Umbilical cord (tissue), 2 donors: ENCODE measurements around the gene RBM20. TPM values are rescaled to one million over a fixed set of nuclear protein-coding genes. Genes with fewer than 3 reads are reported as not detected.
A peak's percentile ranks its signal among the peaks of the same experiment; 100 is the strongest.

Experiments used
- DNase-seq: peaks from one replicate; pipeline ENCODE4 v3.0.0-alpha.2; 2015; ENCODE audit warnings: low spot score
- total RNA-seq: library from RNA; depleted of rRNA; stranded (reverse); fragments of >200 nt; gene quantifications from one replicate; pipeline ENCODE4 v1.2.3, GENCODE V29; 2014; ENCODE audit warnings: low replicate concordance; ENCODE audit not compliant: insufficient read depth

Gene RBM20
- total RNA-seq, 1 donor from 2014 or later, result 2.2 TPM

DNA sequence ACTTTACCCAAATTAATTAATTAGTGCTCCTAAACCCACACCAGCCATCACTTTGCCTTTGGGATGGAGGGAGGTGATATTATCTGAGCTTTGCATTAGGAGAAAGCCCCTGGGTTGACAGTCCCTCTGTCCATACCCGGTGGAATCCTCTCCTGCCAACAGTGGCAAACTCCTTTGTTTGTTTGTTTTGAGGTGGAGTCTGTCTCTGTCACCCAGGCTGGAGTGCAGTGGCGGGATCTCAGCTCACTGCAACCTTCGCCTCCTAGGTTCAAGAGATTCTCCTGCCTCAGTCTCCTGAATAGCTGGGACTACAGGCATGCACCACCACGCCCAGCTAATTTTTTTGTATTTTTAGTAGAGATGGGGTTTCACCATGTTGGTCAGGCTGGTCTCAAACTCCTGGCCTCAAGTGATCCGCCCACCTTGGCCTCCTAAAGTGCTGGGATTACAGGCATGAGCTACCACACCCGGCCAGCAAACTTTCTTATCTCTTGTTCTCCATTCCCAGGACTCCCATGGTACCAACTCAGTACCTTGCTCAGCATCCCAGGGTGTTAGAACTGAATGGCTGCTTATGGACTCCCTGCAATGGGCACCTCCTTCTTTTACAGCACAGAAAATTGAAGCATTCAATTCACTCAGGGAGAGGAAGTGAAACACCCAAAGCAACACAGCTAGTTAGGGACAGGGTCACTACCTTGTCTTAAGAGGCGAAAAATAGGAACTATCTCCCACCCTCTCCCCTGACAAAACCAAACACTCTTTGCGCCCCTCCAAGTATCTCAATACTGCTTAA is 223.1 kb downstream of the RBM20 start:
- DNase-seq, result peak; percentile 56

DNA sequence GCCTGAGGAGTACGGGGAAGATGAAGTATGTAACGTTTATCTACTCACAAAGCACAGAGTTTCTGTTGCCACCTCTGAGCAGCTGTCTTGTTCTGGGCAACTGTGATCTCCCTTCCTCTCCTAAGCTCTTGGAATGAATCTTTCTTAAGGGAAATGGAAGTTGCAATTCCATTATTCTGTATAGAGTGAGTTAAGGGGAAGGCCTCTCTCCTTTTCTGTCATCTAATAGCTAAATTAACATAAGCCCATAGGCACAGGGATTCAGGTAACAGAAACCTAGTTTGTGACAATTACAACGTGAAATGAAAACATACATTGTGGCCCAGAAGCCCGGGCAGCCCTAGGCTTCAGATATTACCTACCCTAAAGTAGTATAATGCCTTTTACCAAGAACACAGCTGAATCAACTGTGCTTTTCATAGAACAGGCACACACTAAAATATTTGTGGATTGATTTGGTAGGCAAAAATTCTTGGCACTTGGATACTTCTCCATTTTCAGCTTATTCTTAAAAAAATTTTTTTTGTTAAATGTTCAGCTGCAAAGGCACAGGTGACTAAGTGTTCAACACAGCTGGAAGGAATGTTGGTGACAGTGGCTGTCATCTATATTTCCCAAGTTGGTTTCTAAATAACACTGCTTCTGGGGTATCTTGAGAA is 223.8 kb downstream of the RBM20 start:
- DNase-seq, result no peak

DNA sequence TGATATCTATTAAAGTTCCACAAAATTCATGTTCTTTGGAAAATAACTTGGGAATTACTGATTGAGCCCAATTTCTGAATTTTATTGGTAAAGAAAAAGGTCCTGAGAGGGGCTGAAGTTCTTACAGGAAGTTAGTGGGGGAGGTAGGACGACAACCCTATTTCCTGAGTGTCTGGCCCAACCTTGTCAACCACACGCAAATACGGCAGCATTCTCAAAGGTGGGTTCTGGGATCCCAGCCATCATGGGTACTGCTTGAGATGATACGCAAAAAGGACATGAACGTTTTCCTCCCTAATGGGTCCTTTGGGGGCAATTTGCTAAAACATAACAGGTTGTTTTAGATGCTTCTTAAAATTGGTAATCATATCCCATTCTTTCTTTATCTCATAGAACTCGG is 224.8 kb downstream of the RBM20 start:
- DNase-seq, result no peak

DNA sequence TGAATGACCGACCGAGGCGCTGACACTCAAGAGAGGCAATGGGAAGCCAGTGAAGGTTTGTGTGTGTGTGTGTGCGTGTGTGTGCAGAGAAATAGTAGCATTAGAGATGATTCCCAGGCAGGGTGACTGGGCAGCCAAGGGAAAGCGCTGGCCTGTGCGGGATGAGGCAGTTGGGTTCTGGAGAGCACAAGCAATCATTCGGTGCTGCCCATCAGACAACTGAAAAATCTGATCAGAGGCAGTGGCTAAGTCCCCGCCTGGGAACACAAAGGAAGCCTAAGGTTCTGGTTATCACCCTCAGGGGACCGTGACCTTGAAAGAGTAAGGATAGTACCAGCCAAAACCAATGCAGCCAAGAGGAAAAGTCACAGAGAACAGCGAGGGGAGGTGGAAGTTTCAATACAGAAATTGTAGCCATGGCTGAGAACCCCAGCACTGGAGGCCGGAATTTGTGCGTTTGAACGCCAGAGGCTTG is 226.7 kb downstream of the RBM20 start:
- peak; percentile 15 for DNase-seq

DNA sequence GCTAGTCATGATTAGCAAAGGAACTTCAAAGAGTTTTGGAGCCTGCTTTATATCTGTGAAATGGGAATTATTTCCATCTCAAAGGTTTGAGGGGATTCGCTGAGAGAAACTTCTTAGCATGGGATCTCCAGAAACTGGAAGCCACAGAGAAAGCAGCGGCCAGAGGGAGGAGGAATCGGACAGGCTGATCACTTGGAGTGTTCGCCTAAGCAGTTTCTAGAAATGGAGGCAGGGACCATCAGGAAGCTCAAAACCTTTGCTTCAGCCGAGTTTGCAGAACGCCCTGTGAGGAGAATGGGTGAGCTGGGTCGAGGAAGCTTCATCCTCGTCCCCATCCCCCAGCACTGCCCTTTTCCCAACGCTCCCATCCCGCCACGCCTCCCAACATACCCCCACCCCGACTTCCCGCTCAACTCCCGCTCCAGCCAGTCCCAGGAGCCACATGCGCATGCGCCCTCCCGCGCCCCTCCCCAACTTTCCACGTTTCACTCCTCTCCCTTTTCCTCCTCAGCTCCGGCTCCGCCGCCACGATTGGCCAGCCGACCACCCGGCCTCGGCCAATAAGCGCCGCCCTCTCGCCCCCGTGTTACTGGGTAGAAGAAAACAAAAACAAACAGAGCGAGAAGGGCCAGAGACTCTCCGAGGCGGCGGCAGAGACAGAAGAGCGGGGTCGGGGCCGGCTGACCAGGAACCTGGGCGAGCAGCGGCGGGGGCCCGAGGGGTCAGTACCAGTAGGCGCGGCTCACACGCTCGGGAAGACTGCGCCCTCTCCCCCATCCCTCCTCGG is 227.4 kb downstream of the RBM20 start, which contains the start of gene PDCD4:
PDCD4 (plus strand) TSS at position 631 of the 787 bp plus-strand sequence. CDS start 4,100 bp downstream, outside the sequence.
- peak; percentile 100 for DNase-seq

DNA sequence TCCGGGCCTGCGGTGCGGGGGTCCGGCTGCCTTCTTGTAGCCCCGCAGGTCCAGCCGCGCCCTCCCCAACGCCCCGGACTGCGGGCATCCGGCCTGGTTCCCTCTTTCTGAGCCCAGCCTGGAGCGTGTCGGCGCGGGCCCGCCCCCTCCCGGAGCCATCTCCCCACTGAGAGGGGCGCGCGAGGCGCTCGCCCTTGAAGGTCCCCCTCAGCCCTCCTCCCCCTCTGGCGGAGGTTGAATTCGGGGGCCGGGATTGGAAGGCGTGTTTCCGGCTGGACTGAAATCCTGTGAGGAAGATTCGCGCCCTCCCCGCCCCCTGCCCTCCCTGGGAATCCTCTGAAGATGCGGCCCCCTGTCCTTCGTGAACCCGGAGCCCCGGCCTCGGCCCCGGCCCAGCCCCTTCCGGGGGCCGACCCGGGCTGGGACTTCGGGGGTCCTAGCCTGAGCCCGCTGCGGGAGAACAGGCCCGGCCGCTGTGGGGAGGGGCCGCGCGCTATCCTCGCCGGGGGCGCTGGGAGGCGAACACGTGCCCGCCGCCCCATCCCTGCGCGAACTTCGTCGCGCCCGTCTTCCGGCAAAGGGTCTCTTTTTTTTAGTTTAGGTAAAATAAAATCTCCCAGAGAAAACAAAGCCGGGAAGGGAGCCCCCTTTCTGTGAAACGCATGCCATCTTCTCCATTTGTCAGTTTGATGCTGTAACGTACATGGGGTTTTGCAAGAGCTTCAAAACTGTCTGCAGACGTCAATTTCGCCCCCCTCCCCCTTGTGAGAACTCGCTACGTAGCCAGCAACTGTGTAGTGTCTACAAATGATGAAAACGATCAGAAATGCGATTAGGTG is 228.2 kb downstream of the RBM20 start:
- peak; percentile 93 for DNase-seq

DNA sequence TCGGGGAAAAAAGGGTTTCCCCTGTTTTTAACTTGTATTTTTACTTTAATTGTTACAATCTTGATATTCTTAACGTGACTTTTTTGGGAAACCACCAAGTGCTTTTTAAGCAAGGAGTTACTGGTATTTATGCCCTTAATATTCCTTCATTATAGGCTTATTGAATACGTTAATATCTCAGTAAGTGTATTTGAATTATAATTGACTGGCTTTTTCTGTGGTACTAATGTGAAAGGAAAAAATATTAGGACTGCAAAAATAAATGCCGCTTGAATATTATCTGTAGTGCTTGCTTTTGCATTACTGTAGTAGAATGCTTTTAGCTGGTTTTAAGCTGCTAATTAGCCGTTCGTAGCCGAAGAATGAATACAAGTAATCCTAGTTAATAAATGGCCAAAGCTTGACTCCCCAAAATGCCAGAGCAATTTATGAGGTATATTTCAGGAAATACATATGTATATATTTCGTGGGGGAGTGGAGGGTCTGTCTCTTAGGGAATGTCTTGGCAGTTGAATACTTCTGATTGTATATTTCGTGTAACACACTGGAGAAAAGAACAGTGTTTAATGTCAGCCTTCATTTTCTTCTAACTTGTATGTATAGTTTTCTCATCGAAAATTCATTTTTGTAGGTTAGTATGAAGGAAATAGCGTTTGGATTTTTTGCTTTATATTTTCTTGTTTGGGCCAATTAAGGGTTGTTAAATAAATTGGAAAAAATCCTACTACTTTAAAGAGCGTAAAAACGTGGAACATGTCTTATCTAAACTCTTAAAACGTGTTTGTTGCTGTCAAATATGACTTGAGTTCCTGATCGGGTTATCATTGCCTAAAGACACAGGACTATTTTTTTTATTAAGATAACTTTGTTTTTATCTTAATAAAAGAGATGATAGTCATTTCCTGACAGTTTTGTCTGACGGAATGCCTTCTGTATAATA is 229.1 kb downstream of the RBM20 start:
- DNase-seq, result peak; percentile 38

DNA sequence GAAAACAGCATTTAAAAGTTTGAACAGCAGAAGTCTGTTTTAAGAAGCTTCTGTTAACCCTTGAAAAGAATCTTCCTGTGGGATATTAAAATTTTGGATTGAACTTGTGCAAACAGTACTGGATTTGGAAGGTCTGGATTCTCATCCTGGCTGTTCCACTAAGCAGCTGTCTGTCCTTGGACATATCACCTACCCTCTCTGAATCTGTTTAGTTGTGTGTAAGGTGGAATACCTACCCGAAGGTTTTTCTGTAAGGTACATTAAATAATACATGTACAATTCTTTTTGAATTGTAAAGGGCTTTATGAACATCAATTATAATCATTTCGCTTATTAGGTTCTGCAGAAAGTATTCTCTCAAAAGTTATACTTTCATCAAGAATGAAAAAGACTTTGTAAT is 229.8 kb downstream of the RBM20 start:
- no peak for DNase-seq

DNA sequence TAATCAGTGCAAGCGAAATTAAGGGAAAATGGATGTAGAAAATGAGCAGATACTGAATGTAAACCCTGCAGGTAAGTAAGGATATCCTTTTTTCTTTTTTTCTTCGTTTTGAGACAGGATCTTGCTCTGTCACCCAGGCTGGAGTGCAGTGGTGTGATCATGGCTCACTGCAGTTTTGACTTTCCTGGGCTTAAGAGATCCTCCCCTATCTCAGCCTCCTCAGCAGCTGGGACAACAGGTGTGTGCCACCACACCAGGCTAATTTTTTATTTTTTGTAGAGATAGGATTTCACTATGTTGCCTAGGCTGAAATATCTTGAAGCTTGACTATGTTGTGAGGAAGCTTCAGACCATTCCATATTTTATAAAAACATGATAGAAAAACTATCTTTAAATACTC is 231.9 kb downstream of the RBM20 start:
- DNase-seq, result no peak

DNA sequence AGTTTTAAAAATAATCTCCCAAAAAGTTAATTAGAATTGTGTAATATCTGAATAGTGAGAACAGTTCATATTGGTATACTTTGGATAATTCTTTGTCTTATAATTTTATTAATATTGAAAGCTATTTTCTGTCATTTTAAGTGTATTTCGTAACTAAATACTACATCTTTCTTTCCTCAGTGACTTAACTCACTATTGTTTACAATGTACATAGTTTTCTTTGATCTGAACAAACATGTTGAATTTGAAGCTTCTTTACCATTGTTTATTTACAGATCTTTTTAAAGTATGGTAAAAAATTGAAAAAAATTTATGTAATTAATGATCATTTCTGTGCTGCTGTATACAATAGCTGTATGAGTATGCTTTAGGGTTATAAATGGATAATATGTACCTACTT is 232.7 kb downstream of the RBM20 start:
- DNase-seq, result no peak

DNA sequence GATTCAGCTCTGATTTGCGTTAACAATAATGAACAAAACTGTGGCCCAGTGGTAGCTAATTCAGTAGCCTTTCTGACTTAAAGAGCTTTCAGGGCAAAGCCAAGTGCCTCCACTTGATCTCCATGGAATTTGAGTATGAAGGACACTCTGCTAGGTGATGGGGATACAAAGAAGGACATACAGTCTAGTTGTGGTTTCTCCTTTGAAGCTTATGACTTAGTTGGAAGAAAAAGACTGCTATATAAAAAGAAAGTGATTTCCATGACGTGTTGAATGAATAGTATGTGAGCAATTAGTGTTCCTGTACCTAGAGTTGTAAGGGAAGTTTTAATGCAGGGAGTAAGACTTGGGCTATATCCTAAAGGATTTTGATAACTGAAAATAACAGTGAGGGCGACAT is 235.9 kb downstream of the RBM20 start:
- DNase-seq, result no peak

DNA sequence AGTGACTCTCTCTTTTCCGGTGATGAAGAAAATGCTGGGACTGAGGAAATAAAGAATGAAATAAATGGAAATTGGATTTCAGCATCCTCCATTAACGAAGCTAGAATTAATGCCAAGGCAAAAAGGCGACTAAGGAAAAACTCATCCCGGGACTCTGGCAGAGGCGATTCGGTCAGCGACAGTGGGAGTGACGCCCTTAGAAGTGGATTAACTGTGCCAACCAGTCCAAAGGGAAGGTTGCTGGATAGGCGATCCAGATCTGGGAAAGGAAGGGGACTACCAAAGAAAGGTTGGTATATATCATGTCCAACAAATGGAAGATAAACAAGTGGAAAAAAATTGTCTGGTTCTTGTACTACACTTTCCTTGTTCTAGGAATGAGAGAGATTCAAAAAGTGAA is 237.1 kb downstream of the RBM20 start:
- no peak for DNase-seq

DNA sequence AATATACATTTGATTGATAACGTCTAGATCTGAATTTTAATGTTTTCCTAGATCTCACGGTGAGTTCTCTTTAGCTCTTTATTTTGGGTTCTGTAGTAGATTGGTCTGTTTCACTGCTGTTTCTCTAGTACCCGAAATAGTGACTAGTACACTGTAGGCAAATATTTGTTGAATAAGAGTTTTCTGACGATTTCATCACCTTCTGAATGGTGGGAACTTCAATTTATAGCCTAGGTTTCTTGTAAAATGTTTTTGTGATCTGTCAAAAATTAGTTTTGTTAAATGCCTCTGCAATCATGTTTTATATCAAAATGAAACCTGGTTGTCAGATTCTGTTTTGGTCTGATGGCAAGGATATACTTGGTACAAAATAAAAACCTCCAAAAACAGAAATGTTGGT is 237.8 kb downstream of the RBM20 start:
- DNase-seq, result no peak

DNA sequence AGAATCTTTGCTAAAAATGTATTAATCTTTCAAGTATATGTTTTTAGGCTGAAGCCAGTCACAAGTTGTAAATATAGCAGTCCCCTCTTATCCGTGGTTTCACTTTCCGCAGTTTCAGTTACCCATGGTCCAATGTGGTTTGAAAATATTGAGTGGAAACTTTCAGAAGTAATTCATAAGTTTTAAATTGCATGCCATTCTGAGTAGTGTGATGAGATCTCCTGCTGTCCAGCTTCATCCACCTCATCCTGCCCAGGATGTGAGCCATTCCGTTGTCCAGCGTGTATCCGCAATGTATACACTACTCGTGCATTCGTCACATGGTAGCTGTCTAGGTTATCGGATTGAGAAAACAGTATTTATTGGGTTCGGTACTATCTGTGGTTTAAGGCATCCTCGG is 239.8 kb downstream of the RBM20 start:
- DNase-seq, result no peak

DNA sequence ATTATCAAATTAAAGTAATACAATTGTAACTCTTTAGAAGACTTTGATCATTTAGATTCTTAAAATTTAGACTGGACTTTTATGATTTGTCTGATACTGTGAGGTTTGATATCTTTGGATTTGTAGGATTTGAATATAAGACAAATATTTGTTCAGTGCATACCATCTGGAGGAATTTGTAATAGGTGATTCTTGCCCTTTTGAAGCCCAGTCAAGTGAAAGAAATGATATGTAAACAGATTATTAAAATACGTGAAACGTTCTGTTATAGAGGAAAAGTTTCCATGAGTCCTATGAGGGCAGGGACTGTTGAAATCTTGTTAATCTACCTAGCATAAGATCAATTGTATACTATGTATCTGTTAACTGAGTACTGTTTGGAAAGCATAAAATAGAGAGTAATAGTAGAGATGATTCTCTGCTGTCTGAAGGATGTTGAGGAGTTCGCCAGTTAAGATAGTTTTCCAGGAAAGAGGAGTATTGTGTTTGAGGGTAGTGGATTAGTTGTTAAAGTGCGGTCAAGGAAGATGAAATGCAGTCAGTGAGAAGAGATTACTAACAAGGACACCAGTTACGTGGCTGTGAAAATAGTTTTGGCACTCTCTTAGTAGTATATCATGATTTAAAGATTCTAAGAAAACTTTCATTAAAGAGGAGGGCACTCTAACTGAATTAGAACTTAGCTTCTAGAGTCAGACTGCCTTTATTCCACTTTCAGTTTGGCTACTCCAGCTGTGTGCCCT is 242.0 kb downstream of the RBM20 start:
- no peak for DNase-seq

DNA sequence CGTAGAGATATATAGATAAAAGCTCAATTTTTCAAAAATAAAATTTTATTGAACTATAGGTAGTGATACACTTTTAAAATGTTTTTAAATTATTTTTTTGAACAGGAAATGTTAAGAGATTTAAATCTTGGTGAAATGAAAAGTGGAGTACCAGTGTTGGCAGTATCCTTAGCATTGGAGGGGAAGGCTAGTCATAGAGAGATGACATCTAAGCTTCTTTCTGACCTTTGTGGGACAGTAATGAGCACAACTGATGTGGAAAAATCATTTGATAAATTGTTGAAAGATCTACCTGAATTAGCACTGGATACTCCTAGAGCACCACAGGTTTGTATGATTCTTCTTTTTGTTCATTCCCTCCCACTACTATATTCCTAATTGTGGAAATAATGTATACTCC is 243.4 kb downstream of the RBM20 start:
- no peak for DNase-seq
